ENCODE results near the gene MCU. TPM values are rescaled to one million over a fixed set of nuclear protein-coding genes. Genes with fewer than 3 reads are reported as not detected.
"Not testable (repeated sequence)": the region's sequence is repeated elsewhere in the genome, so short reads cannot be mapped to it uniquely, and the experiment has no call there.

MCU gene
- total RNA-seq, 2 experiments from 2014 or later: 17.7 to 19.0 TPM

DNA sequence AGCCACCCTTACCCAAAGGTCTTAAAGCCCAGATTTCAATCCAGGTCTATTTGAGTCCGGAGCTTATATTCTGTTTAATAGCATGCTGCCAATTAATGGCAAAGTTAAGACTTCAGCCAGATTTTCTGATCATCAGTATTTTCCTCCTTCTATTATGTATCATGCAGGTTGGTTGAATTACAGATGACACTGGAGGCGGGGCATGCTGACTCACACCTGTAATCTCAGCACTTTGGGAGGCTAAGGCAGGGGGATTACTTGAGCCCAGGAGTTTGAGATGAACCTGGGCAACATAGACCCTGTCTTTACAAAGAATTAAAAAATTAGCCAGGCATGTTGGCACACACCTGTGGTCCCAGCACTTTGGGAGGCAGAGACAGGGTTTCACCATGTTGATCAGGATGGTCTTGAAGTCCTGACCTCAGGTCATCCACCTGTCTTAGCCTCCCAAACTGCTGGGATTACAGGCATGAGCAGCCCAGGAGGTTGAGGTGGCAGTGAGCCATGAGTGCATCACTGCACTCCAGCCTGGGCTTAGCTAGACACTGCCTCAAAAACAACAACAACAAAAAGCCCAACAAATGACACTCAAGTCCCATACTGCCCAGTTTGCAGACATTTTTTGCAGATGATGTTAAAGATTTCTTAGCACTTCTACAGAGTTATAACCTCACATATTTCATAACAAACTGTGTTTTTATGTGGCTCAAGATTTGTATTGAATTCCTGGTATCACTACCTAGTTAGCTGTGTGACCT, 62.5 kb downstream of the MCU start:
- ChIA-PET CTCF (interaction anchor here (0.6 kb wide), 1 partner anchor 10 kb away, joined by 3 read pairs; no protein-coding TSS in a partner anchor), POLR2A (no interaction called here)

GRCh38 chr10:72756674-72757385, 64.9 kb downstream of the MCU start:
- POLR2A ChIA-PET: no interaction called here
- CTCF ChIA-PET: no interaction called here

GRCh38 chr10:72757732-72758131, 65.8 kb downstream of the MCU start:
- ChIA-PET CTCF (no interaction called here), POLR2A (interaction anchor here (0.6 kb wide), 1 partner anchor 23 kb away, joined by 3 read pairs; no protein-coding TSS in a partner anchor)

GRCh38 chr10:72758930-72759329, 67.0 kb downstream of the MCU start:
- CTCF ChIA-PET, POLR2A ChIA-PET: not testable (repeated sequence)

DNA sequence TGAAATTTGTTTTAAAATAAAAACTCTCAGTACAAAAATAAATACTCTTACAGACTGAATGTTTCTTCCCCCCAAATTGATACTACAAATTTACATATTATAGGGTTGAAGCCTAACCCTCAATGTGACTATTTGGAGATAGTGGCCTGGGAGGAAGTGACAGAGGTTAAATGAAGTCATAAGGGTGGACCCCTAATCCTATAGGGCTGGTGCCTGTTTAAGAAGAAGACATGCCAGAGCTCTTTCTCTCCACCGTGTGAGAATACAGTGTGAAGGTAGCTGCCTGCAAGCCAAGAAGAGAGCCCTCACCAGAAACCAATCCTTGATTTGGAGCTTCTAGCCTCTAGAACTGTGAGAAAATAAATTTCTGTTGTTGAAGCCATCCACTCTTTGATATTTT, 67.6 kb downstream of the MCU start:
- ChIA-PET POLR2A (no interaction called here), CTCF (no interaction called here)

DNA sequence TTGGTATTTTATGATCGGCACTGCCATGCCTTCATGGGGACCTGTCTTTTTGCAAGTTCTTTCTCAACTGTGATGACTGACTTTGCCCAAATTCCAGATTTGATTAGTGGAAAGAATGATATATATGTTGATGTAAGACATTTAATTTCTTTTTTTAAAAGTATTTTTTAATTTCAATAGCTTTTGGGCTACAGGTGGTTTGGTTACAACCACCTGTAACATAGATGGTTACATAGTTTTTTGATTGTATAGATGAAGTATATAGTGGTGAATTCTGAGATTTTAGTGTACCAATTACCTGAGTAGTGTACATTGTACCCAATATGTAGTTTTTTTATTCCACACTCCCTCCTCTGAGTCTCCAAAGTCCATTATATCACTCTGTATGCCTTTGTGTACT, 69.6 kb downstream of the MCU start:
- ChIA-PET POLR2A (no interaction called here), CTCF (no interaction called here)

- ChIA-PET POLR2A (no interaction called here), CTCF (no interaction called here)
Observed at GRCh38 chr10:72762042-72762441, 70.1 kb downstream of the MCU start.

GRCh38 chr10:72763201-72763600, 71.3 kb downstream of the MCU start:
- ChIA-PET POLR2A (no interaction called here), CTCF (no interaction called here)

DNA sequence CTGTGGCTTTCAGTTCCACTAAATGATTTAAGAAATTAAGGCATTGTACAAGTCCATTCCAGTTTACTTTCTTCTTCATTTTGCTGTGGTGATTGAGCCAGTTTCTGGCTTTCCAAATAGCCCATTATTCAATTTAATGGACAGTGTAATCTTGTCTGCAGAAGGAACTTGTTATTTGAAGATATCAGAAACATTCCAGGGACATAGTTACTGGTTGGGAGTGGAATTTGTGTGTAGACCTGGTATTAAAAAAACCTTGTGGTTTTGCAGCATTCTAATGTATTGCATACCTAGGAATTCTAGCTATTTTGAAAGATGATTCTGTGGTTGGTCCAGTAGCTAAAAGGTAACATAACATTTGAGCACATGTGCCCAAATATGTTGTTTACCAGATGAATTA, 72.2 kb downstream of the MCU start:
- ChIA-PET POLR2A (no interaction called here), CTCF (interaction anchor here (0.6 kb wide), 1 partner anchor 9 kb away, joined by 3 read pairs; no protein-coding TSS in a partner anchor)

DNA sequence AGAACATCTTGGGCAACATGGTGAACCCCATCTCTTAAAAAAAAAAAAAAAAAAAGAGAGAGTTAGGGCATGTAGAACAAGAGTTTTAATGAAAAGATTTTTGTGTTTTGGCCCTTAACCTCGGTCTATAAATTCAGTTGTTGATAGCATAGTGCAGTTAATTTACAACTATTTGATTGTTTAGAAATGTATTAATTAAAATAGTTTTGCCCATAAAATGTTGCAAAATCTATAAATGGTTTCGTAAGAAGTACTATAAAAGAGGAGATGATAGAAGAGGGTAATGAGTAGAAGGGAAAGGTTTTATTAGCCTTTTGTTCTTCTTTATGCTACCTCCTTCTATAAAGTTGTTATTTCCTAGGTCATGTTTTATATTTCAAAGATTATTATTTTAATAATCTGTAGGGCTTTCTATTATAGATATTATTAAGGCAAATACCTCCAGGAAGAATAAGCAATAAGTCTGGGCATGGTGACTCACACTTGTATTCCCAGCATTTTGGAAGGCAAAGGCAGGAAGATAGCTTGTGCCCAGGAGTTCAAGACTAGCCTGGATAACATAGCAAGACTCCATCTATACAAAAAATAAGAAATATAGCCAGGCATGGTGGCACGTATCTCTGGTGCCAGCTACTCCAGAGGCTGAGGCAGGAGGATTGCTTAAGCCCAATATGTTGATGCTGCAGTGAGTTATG, 73.3 kb downstream of the MCU start:
- ChIA-PET POLR2A (no interaction called here), CTCF (no interaction called here)

GRCh38 chr10:72771195-72771594, 79.3 kb downstream of the MCU start:
- CTCF ChIA-PET, POLR2A ChIA-PET: not testable (repeated sequence)

- CTCF ChIA-PET: interaction anchor here (0.6 kb wide), 1 partner anchor 427 kb away, joined by 6 read pairs; no protein-coding TSS in a partner anchor
- POLR2A ChIA-PET: no interaction called here
Observed at GRCh38 chr10:72772031-72772430, 80.1 kb downstream of the MCU start.

GRCh38 chr10:72779874-72780273, 87.9 kb downstream of the MCU start:
- ChIA-PET POLR2A (no interaction called here), CTCF (no interaction called here)

DNA sequence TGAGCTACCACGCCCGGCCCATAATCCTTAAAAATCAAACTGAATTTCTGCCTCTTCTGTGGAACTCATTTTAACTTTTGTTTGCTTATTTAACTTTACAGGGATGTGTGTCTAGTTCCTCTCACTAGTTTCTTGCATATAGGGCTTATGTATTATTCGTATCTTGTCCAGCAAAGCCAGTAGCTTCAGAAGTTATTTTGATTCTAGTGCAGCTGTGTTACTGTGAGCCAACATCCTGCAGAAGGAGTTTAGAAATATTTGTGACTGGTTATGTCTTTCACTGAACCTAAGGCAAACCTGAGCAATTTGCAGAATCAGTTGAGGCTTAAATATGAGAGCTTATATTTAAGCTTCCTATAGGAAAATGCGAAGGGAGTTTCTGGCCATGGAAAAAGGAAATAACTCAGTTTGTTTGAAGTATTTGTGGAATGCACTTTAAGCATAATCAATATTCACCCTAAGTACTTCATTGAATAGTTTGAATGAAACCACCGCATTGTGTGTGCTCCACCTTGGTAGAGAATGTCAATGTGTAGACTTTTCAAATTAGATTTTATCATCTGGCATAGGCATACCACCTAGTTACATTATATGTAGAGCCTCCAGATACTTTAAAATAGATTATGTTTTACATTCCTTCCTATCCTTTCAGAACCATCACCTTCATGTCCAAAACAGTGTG, 90.8 kb downstream of the MCU start:
- ChIA-PET CTCF (no interaction called here), POLR2A (no interaction called here)

DNA sequence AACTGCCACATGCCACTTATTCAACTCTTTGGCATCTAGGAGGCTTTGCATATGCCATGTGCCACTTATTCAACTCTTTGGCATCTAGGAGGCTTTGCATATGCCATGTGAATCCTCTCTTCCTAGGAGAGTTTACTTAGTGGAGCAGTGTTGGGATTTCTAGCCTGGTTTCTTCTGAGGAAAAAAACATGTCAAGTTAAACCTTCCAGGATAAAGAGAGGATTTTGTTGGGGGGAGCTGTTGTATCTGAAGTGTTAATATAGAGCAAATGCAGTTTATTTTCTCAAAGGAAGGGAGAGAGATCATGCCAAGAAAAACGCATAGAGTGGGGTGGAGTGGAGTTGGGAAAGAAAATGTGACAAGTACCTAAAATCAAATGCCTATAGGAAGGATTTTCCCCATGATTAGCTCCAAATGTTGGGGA, 91.5 kb downstream of the MCU start:
- ChIA-PET CTCF (no interaction called here), POLR2A (no interaction called here)

- ChIA-PET CTCF (no interaction called here), POLR2A (no interaction called here)
Observed at GRCh38 chr10:72784551-72785351, 92.8 kb downstream of the MCU start.

DNA sequence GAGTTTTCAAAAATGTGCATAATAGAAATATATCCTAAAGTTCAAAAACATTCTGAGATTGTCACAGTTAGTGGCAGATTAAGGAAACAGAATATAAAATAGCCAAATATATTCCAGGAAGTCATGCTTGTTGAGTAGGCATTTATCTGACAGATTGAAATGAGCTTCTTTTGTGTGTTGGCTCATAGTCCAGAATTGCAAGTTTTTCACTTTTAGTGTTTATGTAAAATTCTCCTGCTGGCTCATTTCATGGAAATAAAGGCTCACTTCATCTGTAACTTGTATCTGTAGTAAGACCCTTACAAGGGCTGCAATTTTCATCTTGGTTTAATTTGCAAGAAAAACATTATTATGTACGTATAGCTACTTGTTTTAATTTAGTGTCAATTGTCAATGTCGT, 93.5 kb downstream of the MCU start:
- ChIA-PET CTCF (no interaction called here), POLR2A (no interaction called here)

- ChIA-PET POLR2A (no interaction called here), CTCF (no interaction called here)
Observed at GRCh38 chr10:72790216-72790990, 98.5 kb downstream of the MCU start.

DNA sequence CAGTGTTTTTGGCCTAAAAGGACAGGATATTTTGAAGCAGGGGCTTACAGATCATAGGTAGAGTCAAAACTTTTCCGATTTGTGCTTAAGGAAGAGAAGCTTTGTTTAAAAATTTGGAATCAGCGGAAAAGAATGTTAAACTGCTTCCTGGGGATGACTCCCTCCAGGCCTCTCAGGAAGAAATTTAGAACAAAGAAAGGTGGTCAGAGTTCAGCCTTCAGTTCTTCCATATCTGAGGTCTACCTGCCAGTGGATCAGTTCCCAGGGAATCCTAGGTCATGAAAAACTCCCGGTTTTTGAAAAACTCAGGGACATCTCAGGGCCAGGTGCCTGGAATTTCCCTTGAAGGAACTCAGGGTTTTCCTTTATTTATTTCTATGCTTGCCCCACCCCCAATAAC, 100.3 kb downstream of the MCU start:
- POLR2A ChIA-PET: no interaction called here

More for the DNA sequence above, 100.3 kb downstream of the MCU start:
- CTCF ChIA-PET: no interaction called here

All from activated CD8-positive, alpha-beta memory T cell treated with anti-CD3 and anti-CD28 coated beads for 36 hours (primary cell).